ENCODE results near the gene CATSPER4. TPM values are rescaled to one million over a fixed set of nuclear protein-coding genes. Genes with fewer than 3 reads are reported as not detected.

Gene CATSPER4
- total RNA-seq, 1 experiment from 2014 or later = 0.20 TPM

GRCh38 chr1:26156285-26157038 lies 33.9 kb upstream of the CATSPER4 start:
- no TSS peak for BruUV-seq (replicated peaks)
- no peaks in the 10 kb centered on the region for H3K9me3 ChIP-seq
- H3K36me3 ChIP-seq (ENCODE audit: control insufficient read depth, insufficient read depth, low read length) = no peaks in the 10 kb centered on the region
- H3K36me3 Mint-ChIP-seq (ENCODE audit: insufficient read depth, unreplicated experiment) = no peaks in the 10 kb centered on the region
- no peak overlapping the region for H3K4me3 ChIP-seq (ENCODE audit: low read depth, low read length)
- intact Hi-C loops (cut with micrococcal nuclease; ENCODE audit: unreplicated experiment) = no loop called here
- H3K9me3 Mint-ChIP-seq (ENCODE audit: unreplicated experiment) = no peaks in the 10 kb centered on the region
- no peak overlapping the region for H3K4me3 Mint-ChIP-seq (ENCODE audit: unreplicated experiment)
- ChIA-PET CTCF (interaction anchor here (0.8 to 0.9 kb wide), 2 partner anchors 11 to 77 kb away, joined by 3 read pairs; partner anchors contain the start of gene CEP85), POLR2A (no interaction called here)
- peak in 1 of 2 experiments; percentile 45 for DNase-seq
- H3K4me1 ChIP-seq = peaks cover 23% of the 10 kb centered on the region
- H3K27me3 Mint-ChIP-seq (ENCODE audit: insufficient read depth, unreplicated experiment) = no peaks in the 10 kb centered on the region
- H3K4me1 Mint-ChIP-seq (ENCODE audit: low read depth, unreplicated experiment) = peaks cover 8% of the 10 kb centered on the region
- H3K27ac Mint-ChIP-seq (ENCODE audit: unreplicated experiment) = no peak overlapping the region
- no peaks in the 10 kb centered on the region for H3K27me3 ChIP-seq (replicated peaks; ENCODE audit: control insufficient read depth, insufficient read depth, low read length)
- no peak for TF ChIP-seq CTCF (IDR thresholded peaks at IDR 0.05; ENCODE audit: insufficient read depth in 1 of 2, low read depth in 1 of 2, low read length in 1 of 2, severe bottlenecking in 1 of 2, unreplicated experiment in 1 of 2)

- BruUV-seq (replicated peaks) = no TSS peak
- Mint-ChIP-seq H3K27me3 (ENCODE audit: insufficient read depth, unreplicated experiment) (no peaks in the 10 kb centered on the region), H3K27ac (ENCODE audit: unreplicated experiment) (no peak overlapping the region), H3K4me3 (ENCODE audit: unreplicated experiment) (no peak overlapping the region), H3K9me3 (ENCODE audit: unreplicated experiment) (no peaks in the 10 kb centered on the region), H3K36me3 (ENCODE audit: insufficient read depth, unreplicated experiment) (no peaks in the 10 kb centered on the region), H3K4me1 (ENCODE audit: low read depth, unreplicated experiment) (peaks cover 8% of the 10 kb centered on the region)
- CTCF ChIA-PET = interaction anchor here (1.2 to 1.6 kb wide), 2 partner anchors 11 to 13 kb away, joined by 3 to 5 read pairs; partner anchors contain the start of gene ZNF593
- no peaks in the 10 kb centered on the region for H3K36me3 ChIP-seq (ENCODE audit: control insufficient read depth, insufficient read depth, low read length)
- POLR2A ChIA-PET = interaction anchor here (0.5 kb wide), 1 partner anchor 60 kb away, joined by 3 read pairs; no protein-coding TSS in a partner anchor
- intact Hi-C loops (cut with micrococcal nuclease; ENCODE audit: unreplicated experiment) = no loop called here
- DNase-seq = no peak
- no peak overlapping the region for H3K4me3 ChIP-seq (ENCODE audit: low read depth, low read length)
- no peaks in the 10 kb centered on the region for H3K9me3 ChIP-seq
- peaks cover 23% of the 10 kb centered on the region for H3K4me1 ChIP-seq
- no peak for TF ChIP-seq CTCF (IDR thresholded peaks at IDR 0.05; ENCODE audit: insufficient read depth in 1 of 2, low read depth in 1 of 2, low read length in 1 of 2, severe bottlenecking in 1 of 2, unreplicated experiment in 1 of 2)
- H3K27me3 ChIP-seq (replicated peaks; ENCODE audit: control insufficient read depth, insufficient read depth, low read length) = no peaks in the 10 kb centered on the region
These were observed 32.0 kb upstream of the CATSPER4 start for GRCh38 chr1:26158271-26158907.

- H3K4me3 Mint-ChIP-seq (ENCODE audit: unreplicated experiment) = no peak within 1 kb of the TSS
- peaks cover 8% of the 10 kb centered on the region for H3K4me1 Mint-ChIP-seq (ENCODE audit: low read depth, unreplicated experiment)
- no peak within 1 kb of the TSS for H3K27ac Mint-ChIP-seq (ENCODE audit: unreplicated experiment)
- no peaks in the 10 kb centered on the region for H3K27me3 Mint-ChIP-seq (ENCODE audit: insufficient read depth, unreplicated experiment)
- no TSS peak for BruUV-seq (replicated peaks)
- no peaks in the 10 kb centered on the region for H3K9me3 Mint-ChIP-seq (ENCODE audit: unreplicated experiment)
- no peaks in the 10 kb centered on the region for H3K36me3 ChIP-seq (ENCODE audit: control insufficient read depth, insufficient read depth, low read length)
- intact Hi-C loops (cut with micrococcal nuclease; ENCODE audit: unreplicated experiment) = no loop called here
- H3K27me3 ChIP-seq (replicated peaks; ENCODE audit: control insufficient read depth, insufficient read depth, low read length) = no peaks in the 10 kb centered on the region
- H3K36me3 Mint-ChIP-seq (ENCODE audit: insufficient read depth, unreplicated experiment) = no peaks in the 10 kb centered on the region
- POLR2A ChIA-PET = no interaction called here
- H3K4me3 ChIP-seq (ENCODE audit: low read depth, low read length) = no peak within 1 kb of the TSS
- CTCF ChIA-PET = interaction anchor here (1.6 kb wide), 1 partner anchor 11 kb away, joined by 5 read pairs; the partner anchor contains the start of gene ZNF593
- TF ChIP-seq CTCF (IDR thresholded peaks at IDR 0.05; ENCODE audit: insufficient read depth in 1 of 2, low read depth in 1 of 2, low read length in 1 of 2, severe bottlenecking in 1 of 2, unreplicated experiment in 1 of 2) = no peak
- no peak for DNase-seq
- peaks cover 26% of the 10 kb centered on the region for H3K4me1 ChIP-seq
- no peaks in the 10 kb centered on the region for H3K9me3 ChIP-seq
These were observed 31.3 kb upstream of the CATSPER4 start, which contains the start of gene FAM110D for GRCh38 chr1:26158908-26159742. FAM110D (plus strand) TSS chr1:26159079; CDS start chr1:26161292, 2,213 bp downstream.

Measured in Caco-2 (cell line).